ENCODE measurements around the gene TRHDE.

Gene TRHDE

GRCh38 chr12:72369423-72369959, 97.3 kb downstream of the TRHDE start:
- Histone ChIP-seq H4K20me1 (ENCODE audit: insufficient read depth, low read length) (no peaks in the 10 kb centered on the region), H3K4me2 (ENCODE audit: low read length) (no peak overlapping the region)

GRCh38 chr12:72380441-72380840, 108.3 kb downstream of the TRHDE start:
- H3K9me3 ChIP-seq (ENCODE audit: low read length): no peaks in the 10 kb centered on the region
- no peaks in the 10 kb centered on the region for H3K27me3 ChIP-seq (ENCODE audit: insufficient read depth, low read length)
- H3K4me1 ChIP-seq (ENCODE audit: insufficient read depth, low read length, severe bottlenecking): no peaks in the 10 kb centered on the region
- H3K4me3 ChIP-seq (ENCODE audit: low read depth, low read length, poor library complexity, severe bottlenecking): no peak overlapping the region
- TF ChIP-seq CTCF (IDR thresholded peaks at IDR 0.05; ENCODE audit: low read length) (no peak), EZH2 (IDR thresholded peaks at IDR 0.05; ENCODE audit: borderline replicate concordance, low read length) (no peak)
- H3K9ac ChIP-seq (ENCODE audit: low read length): no peak overlapping the region
- no peaks in the 10 kb centered on the region for H3K36me3 ChIP-seq (ENCODE audit: insufficient read depth, low read length)
- H4K20me1 ChIP-seq (ENCODE audit: insufficient read depth, low read length): no peaks in the 10 kb centered on the region
- no peaks in the 10 kb centered on the region for H3K79me2 ChIP-seq (ENCODE audit: insufficient read depth, low read length)
- no peaks in the 10 kb centered on the region for H3F3A ChIP-seq (ENCODE audit: insufficient read depth, low read length)
- H2AFZ ChIP-seq (ENCODE audit: low read length): no peak overlapping the region
- H3K4me2 ChIP-seq (ENCODE audit: low read length): no peak overlapping the region
- H3K9me2 ChIP-seq (ENCODE audit: low read depth, low read length): no peaks in the 10 kb centered on the region
- no peak overlapping the region for H3K27ac ChIP-seq (ENCODE audit: low read depth, low read length, poor library complexity, severe bottlenecking)

More at GRCh38 chr12:72369423-72369959, 97.3 kb downstream of the TRHDE start:
- Histone ChIP-seq H3K27ac (ENCODE audit: low read depth, low read length, poor library complexity, severe bottlenecking) (no peak overlapping the region), H3K4me1 (ENCODE audit: insufficient read depth, low read length, severe bottlenecking) (no peaks in the 10 kb centered on the region), H3K9me2 (ENCODE audit: low read depth, low read length) (no peaks in the 10 kb centered on the region), H3K79me2 (ENCODE audit: insufficient read depth, low read length) (no peaks in the 10 kb centered on the region), H2AFZ (ENCODE audit: low read length) (no peak overlapping the region), H3K9ac (ENCODE audit: low read length) (no peak overlapping the region), H3K27me3 (ENCODE audit: insufficient read depth, low read length) (no peaks in the 10 kb centered on the region), H3F3A (ENCODE audit: insufficient read depth, low read length) (no peaks in the 10 kb centered on the region), H3K9me3 (ENCODE audit: low read length) (no peaks in the 10 kb centered on the region), H3K36me3 (ENCODE audit: insufficient read depth, low read length) (no peaks in the 10 kb centered on the region), H3K4me3 (ENCODE audit: low read depth, low read length, poor library complexity, severe bottlenecking) (no peak overlapping the region)
- TF ChIP-seq EZH2 (IDR thresholded peaks at IDR 0.05; ENCODE audit: borderline replicate concordance, low read length) (no peak), CTCF (IDR thresholded peaks at IDR 0.05; ENCODE audit: low read length) (no peak)

GRCh38 chr12:72388322-72388721, 116.2 kb downstream of the TRHDE start:
- Histone ChIP-seq H3K4me1 (ENCODE audit: insufficient read depth, low read length, severe bottlenecking) (no peaks in the 10 kb centered on the region), H3K27me3 (ENCODE audit: insufficient read depth, low read length) (no peaks in the 10 kb centered on the region), H3K36me3 (ENCODE audit: insufficient read depth, low read length) (no peaks in the 10 kb centered on the region), H3K9ac (ENCODE audit: low read length) (no peak overlapping the region), H3K4me2 (ENCODE audit: low read length) (no peak overlapping the region), H3K9me3 (ENCODE audit: low read length) (no peaks in the 10 kb centered on the region), H3K9me2 (ENCODE audit: low read depth, low read length) (no peaks in the 10 kb centered on the region), H4K20me1 (ENCODE audit: insufficient read depth, low read length) (no peaks in the 10 kb centered on the region), H3K4me3 (ENCODE audit: low read depth, low read length, poor library complexity, severe bottlenecking) (no peak overlapping the region), H2AFZ (ENCODE audit: low read length) (no peak overlapping the region), H3K27ac (ENCODE audit: low read depth, low read length, poor library complexity, severe bottlenecking) (no peak overlapping the region), H3K79me2 (ENCODE audit: insufficient read depth, low read length) (no peaks in the 10 kb centered on the region), H3F3A (ENCODE audit: insufficient read depth, low read length) (no peaks in the 10 kb centered on the region)
- TF ChIP-seq EZH2 (IDR thresholded peaks at IDR 0.05; ENCODE audit: borderline replicate concordance, low read length) (no peak), CTCF (IDR thresholded peaks at IDR 0.05; ENCODE audit: low read length) (no peak)

Data from OCI-LY1 (cell line).